Activated CD8-positive, alpha-beta memory T cell treated with anti-CD3 and anti-CD28 coated beads for 4 hours (primary cell): ENCODE measurements around the gene SEZ6L.

Experiments used
- DNase-seq, 2 donors: peaks; one replicate each; pipeline ENCODE4 v3.0.0-alpha.2; 2020; ENCODE audit warnings: low read depth in 2 of 2

SEZ6L gene

GRCh38 chr22:26174280-26174679, 5.0 kb downstream of the SEZ6L start:
- DNase-seq: no peak

DNA sequence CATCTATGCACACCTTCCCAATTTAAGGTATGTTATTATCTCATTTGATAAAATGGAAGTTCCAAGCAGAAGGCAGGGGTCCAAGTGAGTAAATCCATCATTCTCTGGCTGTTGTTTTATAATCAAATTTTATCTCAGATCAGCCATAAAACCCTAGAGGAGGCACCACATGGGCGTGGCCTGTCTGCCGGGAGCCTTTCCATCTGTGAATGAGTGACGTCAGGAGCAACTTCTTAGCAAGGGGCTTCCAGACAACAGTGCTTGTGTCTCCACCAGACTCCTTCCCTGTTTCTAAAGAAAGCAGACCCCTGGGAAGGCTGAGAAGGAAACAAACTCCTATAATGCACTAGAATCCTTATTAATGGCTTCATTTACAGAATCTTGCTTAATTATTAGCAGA, 13.5 kb downstream of the SEZ6L start:
- no peak for DNase-seq

DNA sequence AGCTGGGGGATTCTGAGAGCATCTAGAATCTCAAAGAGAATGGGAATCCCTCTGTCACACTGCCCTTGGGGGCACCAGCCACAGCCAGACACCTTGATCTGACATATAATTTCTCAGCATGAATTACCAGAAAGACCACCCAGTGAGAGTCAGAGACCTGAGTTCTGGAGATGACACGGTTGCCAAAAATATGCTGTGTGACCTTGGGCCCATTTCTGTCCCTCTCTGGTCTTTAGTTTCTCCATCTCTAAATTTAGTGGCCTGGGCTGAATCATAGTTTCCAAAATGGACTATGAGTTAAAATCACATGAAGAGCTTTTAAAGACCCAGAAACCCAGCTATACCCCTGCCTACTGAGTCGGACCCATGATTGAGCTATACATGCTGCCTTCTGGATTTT, 15.9 kb downstream of the SEZ6L start:
- no peak for DNase-seq

DNA sequence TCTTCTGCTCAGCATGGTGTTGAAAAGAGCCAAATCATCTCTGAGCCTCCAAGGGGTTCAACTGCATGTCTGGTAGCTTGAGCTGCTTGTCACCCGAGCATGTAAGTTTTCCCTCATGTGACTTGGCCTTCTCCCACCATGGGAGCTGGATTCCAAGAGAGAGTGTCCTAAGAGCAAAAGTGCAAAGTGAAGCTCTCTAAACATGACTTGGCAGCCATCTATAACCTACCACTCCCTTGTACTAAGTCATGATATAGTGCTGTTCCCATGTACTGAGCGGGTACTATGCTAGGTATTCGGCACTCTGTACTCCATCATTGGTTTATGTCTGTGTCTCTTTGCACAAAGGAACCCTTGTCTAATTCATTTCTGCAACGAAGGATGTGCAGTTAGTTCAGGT, 19.1 kb downstream of the SEZ6L start:
- no peak for DNase-seq

- DNase-seq: no peak
Measured at GRCh38 chr22:26194313-26194712, 25.1 kb downstream of the SEZ6L start.

DNA sequence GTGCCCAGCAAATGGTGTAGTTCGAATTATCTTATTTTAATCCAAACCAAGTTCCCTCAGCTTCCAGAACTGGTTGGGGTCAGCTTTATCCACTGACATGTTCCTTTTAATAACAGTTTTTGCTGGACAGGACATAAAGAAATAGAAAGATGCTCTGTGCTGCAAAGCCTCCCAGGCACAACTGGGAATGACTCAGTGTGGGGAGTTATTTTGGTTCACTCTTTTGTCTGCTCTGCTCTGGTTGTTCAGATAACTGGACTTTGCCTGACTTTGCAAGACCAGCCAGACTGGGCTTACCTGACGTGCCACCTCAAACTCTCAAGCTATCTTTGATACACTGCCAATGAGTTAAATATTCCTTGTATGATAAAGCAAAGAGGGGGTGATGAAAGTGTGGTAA, 25.6 kb downstream of the SEZ6L start:
- DNase-seq: no peak

DNA sequence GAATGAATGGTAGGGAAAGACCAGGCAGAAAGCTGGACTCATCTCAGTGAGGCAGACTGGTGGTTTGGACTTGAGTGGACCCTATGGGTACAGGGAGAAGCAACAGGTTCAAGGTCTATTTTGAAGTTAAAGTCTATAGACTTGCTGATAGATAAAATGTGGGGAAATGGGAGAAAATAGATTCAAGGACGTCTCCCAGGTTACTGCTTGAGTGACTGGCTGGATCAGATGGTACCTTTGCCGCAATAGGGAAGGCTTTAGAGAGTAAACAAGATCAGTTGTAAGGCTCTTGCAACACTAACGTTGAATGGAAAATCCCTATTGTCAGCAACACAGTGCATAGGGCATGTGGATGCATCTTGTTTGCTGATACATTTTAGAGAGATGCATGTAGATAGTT, 27.4 kb downstream of the SEZ6L start:
- no peak for DNase-seq

DNA sequence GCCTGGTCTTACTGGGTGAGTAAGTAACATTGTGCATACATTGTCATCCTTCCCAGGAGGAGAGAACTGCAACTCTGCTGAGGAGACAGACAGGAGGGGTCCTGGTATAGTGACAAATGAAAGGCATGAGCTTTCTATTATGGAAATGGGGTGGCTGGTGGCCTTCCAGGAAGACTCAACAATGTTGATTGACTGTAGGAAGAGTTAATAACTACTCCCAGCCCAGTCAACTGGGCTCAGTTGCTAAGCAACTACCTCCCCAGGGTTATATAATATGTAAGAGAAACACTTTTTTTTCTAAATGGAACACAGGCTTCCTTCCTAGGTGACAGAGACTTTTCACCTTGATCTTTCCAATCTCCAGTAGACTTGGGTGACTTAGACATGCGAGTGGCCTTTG, 28.2 kb downstream of the SEZ6L start:
- DNase-seq: no peak

DNA sequence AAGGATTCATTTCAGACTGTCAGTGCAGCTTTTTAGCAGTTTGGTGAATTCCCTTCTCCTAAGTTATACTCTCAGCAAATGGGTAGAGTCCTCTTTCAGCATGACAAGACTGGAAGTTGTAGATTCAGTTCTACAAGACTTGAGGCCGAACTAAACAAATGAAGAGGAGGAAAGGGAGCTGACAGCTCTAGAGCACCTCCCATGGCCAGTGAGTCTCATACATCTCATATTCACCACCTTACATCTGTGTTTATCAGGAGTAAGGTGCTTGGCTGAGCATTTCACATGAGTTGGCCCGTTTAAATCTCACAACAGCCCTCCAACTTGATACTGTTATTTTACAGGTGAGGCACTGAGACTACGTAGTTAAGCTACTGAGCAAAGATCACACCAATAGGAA, 30.4 kb downstream of the SEZ6L start:
- no peak for DNase-seq

DNA sequence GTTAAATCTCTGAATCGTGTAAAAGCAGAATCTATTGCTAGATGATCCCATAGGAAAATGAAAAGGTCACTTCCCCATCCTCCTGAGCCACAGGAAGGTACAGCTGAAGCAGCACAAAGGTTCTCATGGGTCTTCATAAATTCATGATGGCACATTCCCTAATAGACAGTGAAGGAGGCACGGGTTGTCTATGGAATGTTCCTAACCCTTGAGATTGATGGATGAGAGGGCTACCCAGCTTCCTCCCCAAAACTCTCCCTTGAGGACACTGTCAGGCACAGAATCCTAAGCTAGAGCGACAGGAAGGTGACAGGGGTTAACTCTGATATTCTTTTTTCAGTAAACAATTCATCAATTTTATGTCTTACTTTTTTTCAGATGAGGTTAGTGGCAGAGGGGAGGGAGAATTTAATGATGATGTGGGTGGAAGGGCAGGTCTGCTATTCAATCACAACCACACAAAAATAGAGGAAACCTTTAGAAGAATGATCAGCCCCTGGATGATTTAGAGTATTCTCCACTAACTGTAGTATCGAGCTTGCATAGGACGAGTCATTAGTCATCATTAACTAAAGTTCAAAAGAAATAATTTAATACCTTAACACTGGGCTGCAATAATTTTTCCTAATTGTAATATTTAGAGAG, 33.1 kb downstream of the SEZ6L start:
- DNase-seq: no peak

DNA sequence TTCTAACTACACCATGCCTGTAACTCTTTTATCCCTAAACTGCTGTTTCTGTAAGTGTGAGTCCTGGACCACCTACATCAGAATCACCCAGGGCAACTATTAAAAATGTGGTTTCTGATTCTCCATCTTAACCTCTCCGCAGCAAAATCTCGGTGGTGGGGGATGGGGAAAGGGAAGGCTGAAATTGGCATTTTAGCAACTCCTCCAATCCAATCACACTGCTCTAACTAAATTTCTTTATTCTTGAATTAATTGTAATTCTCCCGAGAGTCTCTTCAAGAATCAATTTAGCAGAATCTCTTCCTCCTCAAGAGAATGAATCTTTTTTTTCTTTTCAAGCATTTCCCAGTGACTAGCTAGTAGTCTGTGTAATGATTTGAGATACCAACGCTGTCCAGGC, 36.2 kb downstream of the SEZ6L start:
- no peak for DNase-seq

DNA sequence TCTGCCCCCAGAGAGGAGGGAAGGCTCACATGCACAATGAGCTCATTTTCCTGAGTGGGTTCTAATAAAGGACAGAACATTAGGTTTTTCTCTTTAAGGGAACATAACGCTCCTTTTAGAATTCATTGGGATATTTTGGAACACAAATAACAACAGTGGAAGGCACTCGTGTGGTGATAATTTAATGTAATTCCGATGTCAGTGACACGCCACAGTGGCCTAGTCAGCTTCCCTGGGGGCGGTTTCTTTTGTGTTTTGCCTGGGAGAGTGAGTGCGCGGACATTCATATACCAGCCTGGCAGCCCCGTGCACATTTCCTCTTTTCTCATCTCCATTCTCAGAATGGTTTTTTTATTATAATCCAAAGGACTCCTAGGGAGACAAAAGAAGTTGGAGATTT, 41.1 kb downstream of the SEZ6L start:
- DNase-seq: no peak

DNA sequence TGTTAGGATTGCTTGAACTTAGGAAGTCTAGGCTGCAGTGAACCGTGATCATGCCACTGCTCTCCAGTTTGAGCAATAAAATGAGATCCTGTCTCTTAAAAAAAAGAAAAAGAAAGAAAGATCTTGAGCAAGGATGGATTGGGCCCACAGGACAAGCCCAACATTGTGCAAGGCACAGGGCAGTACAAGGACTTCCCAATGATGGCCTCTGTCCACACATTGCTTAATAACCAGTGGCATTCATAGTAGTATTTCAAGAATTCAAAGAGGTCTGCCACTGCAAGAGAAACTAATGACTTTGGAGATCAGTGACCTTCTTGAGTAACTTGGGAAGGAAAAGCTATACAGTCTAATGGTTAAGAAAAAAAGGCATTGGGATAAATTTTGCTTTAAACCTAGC, 44.6 kb downstream of the SEZ6L start:
- DNase-seq: no peak

DNA sequence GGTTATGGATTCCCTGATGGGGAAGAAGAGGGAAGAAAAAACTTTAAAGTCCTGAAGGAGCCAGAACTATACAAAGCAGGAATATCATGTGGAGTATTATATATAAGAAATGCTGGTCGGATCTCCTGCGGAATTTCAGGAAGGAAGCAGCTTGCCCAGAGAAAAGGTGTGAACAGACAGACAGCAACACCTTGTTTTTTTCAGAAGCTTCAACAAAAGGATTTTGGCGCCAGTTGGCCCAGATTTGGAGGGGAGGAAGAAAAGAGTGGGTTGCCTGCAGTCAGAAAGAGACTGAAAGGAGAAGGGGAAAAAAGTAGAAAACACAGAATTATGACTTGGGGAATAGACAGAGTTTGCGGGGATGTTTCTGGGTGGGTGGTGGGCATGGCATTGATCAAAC, 45.2 kb downstream of the SEZ6L start:
- DNase-seq: no peak

GRCh38 chr22:26215736-26216135, 46.5 kb downstream of the SEZ6L start:
- no peak for DNase-seq

DNA sequence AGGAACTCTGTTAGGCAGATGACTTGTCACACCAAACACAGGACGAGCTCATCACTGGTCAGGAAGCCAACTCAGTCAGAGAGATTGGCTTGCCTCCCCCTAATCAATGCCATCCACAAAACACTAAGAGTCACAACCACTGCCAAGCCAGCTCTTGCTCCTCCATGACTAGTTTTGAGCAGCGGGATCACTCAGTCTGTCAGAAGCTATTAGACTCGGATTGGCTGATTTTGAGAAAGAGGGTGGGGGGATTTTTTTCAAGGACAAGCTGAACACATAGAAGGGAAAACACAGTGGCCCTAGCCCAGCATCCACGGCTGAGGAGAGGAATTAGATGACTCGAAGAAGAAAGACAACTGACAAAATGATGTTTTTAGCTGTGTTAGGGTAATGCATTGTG, 55.9 kb downstream of the SEZ6L start:
- DNase-seq: no peak

GRCh38 chr22:26226538-26227297, 57.5 kb downstream of the SEZ6L start:
- no peak for DNase-seq

- DNase-seq: no peak
Measured at GRCh38 chr22:26229910-26230309, 60.6 kb downstream of the SEZ6L start.

- no peak for DNase-seq
Measured at GRCh38 chr22:26234296-26234695, 65.0 kb downstream of the SEZ6L start.

DNA sequence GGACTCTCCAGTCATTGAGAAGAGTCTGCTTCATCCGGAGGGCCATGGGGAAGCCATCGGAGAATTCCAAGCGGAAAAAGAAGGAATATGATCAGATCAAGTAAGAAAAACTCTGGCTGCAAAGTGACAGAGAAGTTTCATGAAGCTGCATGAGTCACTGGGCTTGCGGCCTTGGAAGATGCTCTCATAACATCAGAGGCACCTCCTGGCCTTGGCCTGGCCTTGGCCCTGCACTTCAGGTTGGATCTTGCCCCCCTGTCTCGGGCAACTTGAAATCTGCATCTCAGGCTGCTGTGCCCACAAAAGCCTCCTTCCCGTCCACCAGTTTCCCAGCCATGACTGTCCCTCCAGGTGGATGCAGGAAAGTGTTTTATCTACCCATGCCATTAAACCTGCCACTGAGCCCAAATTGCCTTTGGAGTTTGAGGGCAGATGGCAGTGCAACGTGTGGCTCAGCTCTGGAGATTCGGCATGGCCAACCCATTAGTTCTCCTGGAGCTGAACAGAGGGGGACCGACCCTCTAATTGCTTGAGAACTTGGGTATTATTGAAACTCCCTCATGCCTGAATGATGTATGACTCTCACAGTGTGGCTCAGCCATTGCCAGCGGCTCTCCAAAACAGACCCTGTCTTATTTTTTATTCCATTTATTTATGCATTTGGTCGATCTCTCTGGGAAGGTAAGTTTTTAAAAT, 66.7 kb downstream of the SEZ6L start:
- no peak for DNase-seq

- DNase-seq: no peak
Measured at GRCh38 chr22:26236991-26237390, 67.7 kb downstream of the SEZ6L start.

GRCh38 chr22:26238596-26238995, 69.3 kb downstream of the SEZ6L start:
- DNase-seq: no peak

DNA sequence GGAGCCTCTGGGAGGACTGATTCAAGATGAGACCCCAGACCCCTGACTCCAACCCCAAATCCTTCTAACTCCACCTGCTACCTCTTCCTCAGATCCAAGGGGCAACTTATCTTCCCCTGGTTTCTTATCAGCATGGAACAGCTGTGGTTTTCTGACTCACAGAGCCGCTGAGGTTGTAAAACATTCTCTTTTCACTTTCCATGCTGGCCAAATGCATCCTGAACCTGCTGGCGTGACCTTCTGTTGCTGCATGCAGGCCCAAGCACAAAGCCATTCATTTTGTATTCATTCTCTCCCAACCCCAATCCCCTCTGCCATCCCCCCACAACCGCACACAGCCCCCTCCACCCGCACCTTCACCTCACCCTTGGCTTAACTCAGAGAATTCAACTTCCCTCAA, 70.3 kb downstream of the SEZ6L start:
- DNase-seq: no peak
